Effector memory CD4-positive, alpha-beta T cell (primary cell): ENCODE measurements around the gene PHOSPHO2.
A peak's percentile ranks its signal among the peaks of the same experiment; 100 is the strongest.

Experiments
- DNase-seq, 3 donors: peaks; one replicate each; pipeline ENCODE4 v3.0.0-alpha.2; 2020
- H3K27ac ChIP-seq: 2 replicates; pipeline ENCODE4 v1.7.0; 2013; ENCODE audit warnings: mild to moderate bottlenecking, low read length, moderate library complexity; ENCODE audit not compliant: insufficient read depth, poor library complexity, severe bottlenecking
- H3K27me3 ChIP-seq: replicated peaks from 2 replicates; pipeline ENCODE4 v1.7.0; 2013; ENCODE audit warnings: mild to moderate bottlenecking, low read length; ENCODE audit not compliant: insufficient read depth, control insufficient read depth, poor library complexity, severe bottlenecking
- H3K36me3 ChIP-seq: 2 replicates; pipeline ENCODE4 v1.7.0; 2013; ENCODE audit warnings: mild to moderate bottlenecking, low read length, moderate library complexity; ENCODE audit not compliant: control insufficient read depth, insufficient read depth
- H3K4me1 ChIP-seq: 2 replicates; pipeline ENCODE4 v1.7.0; 2013; ENCODE audit warnings: low read length, mild to moderate bottlenecking; ENCODE audit not compliant: control insufficient read depth, insufficient read depth, poor library complexity, severe bottlenecking
- H3K4me3 ChIP-seq: 2 replicates; pipeline ENCODE4 v1.7.0; 2013; ENCODE audit warnings: low read length, low read depth, mild to moderate bottlenecking; ENCODE audit not compliant: insufficient read depth, poor library complexity, severe bottlenecking
- H3K9me3 ChIP-seq: 2 replicates; pipeline ENCODE4 v1.7.0; 2013; ENCODE audit warnings: mild to moderate bottlenecking, low read length, moderate library complexity; ENCODE audit not compliant: control insufficient read depth
- total RNA-seq, 3 donors: gene quantifications; one replicate each; lab custom pipeline; 2026; lab: John Stamatoyannopoulos, UW

Gene PHOSPHO2, protein sequence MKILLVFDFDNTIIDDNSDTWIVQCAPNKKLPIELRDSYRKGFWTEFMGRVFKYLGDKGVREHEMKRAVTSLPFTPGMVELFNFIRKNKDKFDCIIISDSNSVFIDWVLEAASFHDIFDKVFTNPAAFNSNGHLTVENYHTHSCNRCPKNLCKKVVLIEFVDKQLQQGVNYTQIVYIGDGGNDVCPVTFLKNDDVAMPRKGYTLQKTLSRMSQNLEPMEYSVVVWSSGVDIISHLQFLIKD
- 2.4 to 3.5 (median 2.8) reads per million in 3 donors for total RNA-seq

DNA sequence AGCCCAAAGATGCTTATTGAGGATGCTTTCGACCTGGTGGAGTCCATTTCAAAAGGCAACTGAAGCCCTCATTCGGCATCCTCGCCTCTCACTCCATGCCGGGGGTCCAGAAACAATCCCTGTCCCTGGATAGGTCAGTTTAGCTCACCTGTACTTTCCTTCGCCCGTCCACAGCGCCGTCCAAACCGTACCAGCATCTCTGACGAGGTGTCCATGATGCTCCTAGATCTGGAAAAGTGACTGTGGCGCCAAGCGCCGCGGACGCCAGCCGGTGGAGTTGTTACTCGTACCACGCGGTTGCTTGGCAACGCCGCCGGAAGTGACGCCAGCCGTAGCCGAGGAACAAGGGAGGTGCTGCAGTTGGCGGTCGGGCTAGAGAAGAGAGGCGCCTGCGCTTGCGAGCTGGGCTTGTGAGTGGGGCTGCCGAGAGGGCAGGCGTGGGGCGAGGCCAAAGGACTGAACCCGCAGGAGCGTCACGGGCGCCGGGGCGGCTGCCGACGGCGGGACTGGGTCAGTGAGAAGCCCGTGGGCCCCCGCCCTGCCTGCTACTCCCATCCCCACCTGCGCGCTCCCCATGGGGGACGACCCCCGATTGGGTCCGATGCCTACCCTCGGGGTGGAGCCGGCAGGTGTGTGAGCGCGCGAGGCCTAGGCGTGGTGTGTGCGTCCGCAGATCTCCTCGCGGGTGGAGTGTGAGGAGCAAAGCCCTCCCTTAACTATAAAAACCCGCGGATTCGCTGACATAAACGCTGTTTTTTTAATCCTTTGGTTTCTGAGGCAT is at the start of gene PHOSPHO2, which contains the start of gene CFAP210:
TSS of gene PHOSPHO2 (plus strand) at position 357 of the 781 bp plus-strand sequence. CDS start 6,503 bp downstream, outside the sequence.
TSS of gene CFAP210 (minus strand) at position 293 of the 781 bp plus-strand sequence. CDS start at position 215, 78 bp downstream.
- Histone ChIP-seq H3K27ac (peak within 1 kb of the TSS; percentile 84), H3K4me3 (peak within 1 kb of the TSS; percentile 59), H3K36me3 (no peaks in the 10 kb centered on the region), H3K27me3 (no peaks in the 10 kb centered on the region), H3K9me3 (no peaks in the 10 kb centered on the region), H3K4me1 (no peaks in the 10 kb centered on the region)
- DNase-seq, result peak; percentile 97 to 99 (median 98)

DNA sequence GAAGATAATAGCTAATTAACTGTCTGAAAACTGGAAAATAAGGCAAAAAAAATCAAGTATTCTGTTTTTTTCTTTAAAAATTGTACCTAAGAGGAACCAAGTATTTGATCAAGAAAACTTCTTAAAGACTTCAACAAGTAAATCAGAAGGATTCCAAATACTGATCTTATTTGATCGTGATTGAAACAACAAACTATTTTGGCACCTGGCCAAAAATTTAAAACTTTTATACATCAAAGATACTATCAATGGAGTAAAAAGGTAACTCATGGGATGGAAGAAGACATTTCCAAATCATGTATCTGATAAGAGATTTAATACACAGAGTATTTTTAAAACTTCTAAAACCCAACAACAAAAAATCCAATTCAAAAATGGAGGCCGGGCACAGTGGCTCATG is 46.8 kb upstream of the PHOSPHO2 start:
- Histone ChIP-seq H3K36me3 (no peaks in the 10 kb centered on the region), H3K27ac (no peak overlapping the region), H3K4me3 (no peak overlapping the region), H3K4me1 (no peaks in the 10 kb centered on the region), H3K27me3 (no peaks in the 10 kb centered on the region), H3K9me3 (no peaks in the 10 kb centered on the region)
- no peak for DNase-seq

DNA sequence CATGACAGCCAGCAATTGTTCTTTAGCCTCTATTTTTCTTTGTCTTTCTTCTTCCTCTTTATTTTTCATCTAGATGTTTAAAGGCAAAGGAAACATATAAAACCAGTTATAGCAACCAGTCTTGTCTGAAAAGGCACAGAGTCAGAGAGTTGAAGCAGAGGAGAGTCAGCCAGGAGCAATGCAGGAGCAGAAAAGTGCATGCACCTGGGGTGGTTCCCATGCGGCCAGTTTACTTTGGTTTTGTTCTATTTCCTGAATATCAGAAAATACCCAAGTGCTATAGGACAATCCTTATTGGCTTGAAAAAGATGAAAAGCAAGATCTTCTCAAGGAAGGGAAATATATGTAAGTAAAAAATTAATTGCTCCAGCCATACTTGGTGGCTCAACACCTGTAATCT is 45.0 kb upstream of the PHOSPHO2 start:
- Histone ChIP-seq H3K36me3 (no peaks in the 10 kb centered on the region), H3K9me3 (no peaks in the 10 kb centered on the region), H3K27me3 (no peaks in the 10 kb centered on the region), H3K27ac (no peak overlapping the region), H3K4me3 (no peak overlapping the region), H3K4me1 (no peaks in the 10 kb centered on the region)
- DNase-seq, result no peak

DNA sequence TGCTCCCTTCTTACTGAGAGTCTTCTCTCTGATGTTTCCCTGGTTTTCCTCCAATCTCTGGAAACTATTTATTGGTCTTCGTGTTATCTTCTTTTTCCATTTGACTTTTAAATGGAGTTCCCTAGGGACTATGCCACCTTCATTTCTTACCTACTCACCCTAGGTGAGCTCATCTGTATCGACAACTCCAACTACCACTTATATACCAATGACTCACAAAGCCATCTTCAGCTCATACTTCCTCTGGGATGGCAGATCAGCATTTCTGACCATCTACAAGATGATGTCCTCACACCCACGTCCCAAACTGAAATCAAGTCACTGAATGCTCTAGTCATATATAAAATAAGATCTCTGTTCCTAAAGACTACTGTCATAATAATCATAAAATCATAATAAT is 40.6 kb upstream of the PHOSPHO2 start:
- no peak overlapping the region for H3K27ac ChIP-seq
- no peak for DNase-seq
- H3K4me1 ChIP-seq, result no peaks in the 10 kb centered on the region
- H3K4me3 ChIP-seq, result no peak overlapping the region
- H3K9me3 ChIP-seq, result no peaks in the 10 kb centered on the region
- no peaks in the 10 kb centered on the region for H3K27me3 ChIP-seq
- H3K36me3 ChIP-seq, result no peaks in the 10 kb centered on the region

DNA sequence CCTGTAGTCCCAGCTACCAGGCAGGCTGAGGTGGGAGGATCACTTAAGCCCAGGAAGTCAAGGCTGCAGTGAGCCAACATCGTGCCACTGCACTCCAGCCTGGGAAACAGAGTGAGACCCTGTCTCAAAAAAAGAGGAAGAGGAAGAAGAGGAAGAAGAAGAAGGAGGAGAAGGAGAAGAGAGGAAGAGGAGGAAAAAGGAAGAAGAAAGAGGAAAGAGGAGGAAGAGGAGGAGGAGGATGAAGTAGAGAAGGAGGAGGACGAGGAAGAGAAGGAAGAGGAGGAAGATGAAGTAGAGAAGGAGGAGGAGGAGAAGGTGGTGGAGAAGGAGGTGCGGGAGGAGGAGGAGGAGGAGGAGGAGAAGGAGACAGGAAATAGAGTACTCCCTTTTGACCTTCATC is 38.1 kb upstream of the PHOSPHO2 start:
- no peaks in the 10 kb centered on the region for H3K4me1 ChIP-seq
- no peak overlapping the region for H3K27ac ChIP-seq
- H3K36me3 ChIP-seq, result no peaks in the 10 kb centered on the region
- H3K4me3 ChIP-seq, result no peak overlapping the region
- no peaks in the 10 kb centered on the region for H3K9me3 ChIP-seq
- DNase-seq, result no peak
- no peaks in the 10 kb centered on the region for H3K27me3 ChIP-seq

DNA sequence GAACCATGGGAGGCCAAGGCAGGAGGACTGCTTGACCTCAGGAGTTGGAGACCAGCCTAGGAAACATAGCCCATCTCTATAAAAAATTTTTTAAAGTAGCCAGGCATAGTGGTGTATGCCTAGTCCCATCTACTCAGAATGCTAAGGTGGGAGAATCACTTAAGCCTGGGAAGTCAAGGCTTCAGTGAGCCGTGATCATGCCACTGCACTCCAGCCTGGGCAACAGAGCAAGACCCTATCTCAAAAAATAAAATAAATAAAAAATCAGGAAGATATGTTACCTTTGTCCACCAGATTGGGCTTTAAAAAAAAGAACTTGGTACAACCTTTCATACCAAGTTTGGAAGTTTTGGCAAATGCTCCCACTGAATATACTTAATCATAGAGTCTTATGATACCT is 35.4 kb upstream of the PHOSPHO2 start:
- no peaks in the 10 kb centered on the region for H3K4me1 ChIP-seq
- no peak overlapping the region for H3K27ac ChIP-seq
- H3K36me3 ChIP-seq, result no peaks in the 10 kb centered on the region
- H3K4me3 ChIP-seq, result no peak overlapping the region
- DNase-seq, result no peak
- H3K27me3 ChIP-seq, result no peaks in the 10 kb centered on the region
- H3K9me3 ChIP-seq, result no peaks in the 10 kb centered on the region

DNA sequence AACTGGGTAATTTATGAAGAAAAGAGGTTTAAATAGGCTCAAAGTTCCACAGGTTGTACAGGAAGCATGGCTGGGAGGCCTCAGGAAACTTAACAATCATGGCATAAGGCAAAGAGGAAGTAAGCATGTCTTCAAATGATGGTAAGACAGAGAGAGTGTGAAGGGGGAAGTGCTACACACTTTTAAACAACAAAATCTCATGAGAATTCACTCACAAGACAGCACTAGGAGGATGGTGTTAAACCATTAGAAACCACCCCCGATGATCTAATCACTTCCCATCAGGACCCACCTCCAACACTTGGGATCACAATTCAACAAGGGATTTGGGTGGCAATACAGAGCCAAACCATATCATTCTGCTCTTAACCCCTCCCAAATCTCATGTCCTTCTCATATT is 34.9 kb upstream of the PHOSPHO2 start:
- no peak for DNase-seq
- Histone ChIP-seq H3K36me3 (no peaks in the 10 kb centered on the region), H3K27me3 (no peaks in the 10 kb centered on the region), H3K4me1 (no peaks in the 10 kb centered on the region), H3K9me3 (no peaks in the 10 kb centered on the region), H3K4me3 (no peak overlapping the region), H3K27ac (no peak overlapping the region)

DNA sequence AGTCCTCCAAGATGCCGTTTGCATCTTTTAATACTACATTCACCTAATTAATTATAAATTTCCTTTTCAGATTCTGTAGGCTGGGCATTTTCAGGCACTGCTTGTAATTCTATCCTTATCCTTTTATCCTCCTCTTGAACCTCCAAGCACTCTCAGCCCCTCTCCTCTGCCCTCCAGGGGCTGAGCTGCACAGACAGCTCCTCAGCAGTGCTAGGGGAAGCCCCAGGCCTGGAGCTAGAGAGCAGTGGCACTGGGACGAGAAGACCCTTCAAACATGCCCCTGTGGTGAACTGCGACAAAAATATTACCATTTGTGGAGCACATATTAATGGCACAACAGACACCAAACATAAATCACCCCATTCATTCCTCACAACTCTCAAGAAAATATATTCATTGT is 33.0 kb upstream of the PHOSPHO2 start:
- Histone ChIP-seq H3K27me3 (no peaks in the 10 kb centered on the region), H3K36me3 (no peaks in the 10 kb centered on the region)

DNA sequence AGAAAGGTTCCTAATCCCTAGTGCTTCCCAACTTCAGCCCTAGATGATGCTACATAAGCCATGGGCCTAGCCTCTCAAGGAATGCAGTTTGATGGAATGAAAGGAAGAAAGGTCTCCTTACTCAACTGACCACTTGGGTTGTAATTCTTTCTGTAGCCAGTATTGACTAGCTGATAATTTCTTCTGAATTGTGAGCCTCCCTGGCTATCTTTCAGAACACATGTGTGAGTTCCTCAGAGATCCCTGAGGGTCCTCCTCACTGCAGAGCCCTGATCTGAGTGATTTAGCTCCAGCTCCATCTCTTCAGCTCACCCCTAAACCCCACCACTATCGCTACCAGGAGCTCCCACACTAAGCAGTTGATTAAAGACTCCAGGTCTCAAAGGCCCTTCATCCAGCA is 31.5 kb upstream of the PHOSPHO2 start:
- Histone ChIP-seq H3K27ac (no peak overlapping the region), H3K36me3 (no peaks in the 10 kb centered on the region), H3K4me1 (no peaks in the 10 kb centered on the region)

More for the DNA sequence above, 33.0 kb upstream of the PHOSPHO2 start:
- H3K27ac ChIP-seq, result no peak overlapping the region
- no peak for DNase-seq
- H3K9me3 ChIP-seq, result no peaks in the 10 kb centered on the region
- no peaks in the 10 kb centered on the region for H3K4me1 ChIP-seq
- H3K4me3 ChIP-seq, result no peak overlapping the region

DNA sequence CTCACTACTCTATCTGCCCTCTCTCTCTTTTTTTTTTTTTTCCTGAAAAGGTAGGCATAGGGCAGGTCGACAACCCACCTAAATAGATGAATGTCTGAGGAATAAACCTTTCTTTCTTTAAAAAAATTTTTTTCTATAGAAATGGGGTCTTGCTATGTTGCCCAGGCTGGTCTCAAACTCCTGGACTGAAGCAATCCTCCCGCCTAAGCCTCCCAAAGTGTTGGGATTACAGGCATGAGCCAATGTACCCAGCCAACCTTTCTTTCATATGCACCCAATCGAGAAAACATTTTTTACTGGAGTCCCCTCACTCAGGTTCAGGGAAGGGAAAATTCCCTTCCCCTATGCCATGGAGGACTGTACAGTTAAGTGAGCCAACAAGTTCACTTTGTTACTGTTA is 31.0 kb upstream of the PHOSPHO2 start:
- Histone ChIP-seq H3K27ac (no peak overlapping the region), H3K27me3 (no peaks in the 10 kb centered on the region), H3K9me3 (no peaks in the 10 kb centered on the region), H3K4me1 (no peaks in the 10 kb centered on the region), H3K36me3 (no peaks in the 10 kb centered on the region), H3K4me3 (no peak overlapping the region)
- DNase-seq, result no peak

More for the DNA sequence above, 31.5 kb upstream of the PHOSPHO2 start:
- no peak for DNase-seq
- Histone ChIP-seq H3K27me3 (no peaks in the 10 kb centered on the region), H3K9me3 (no peaks in the 10 kb centered on the region), H3K4me3 (no peak overlapping the region)
